H1 (cell line): ENCODE measurements around the gene CCDC40. TPM values are rescaled to one million over a fixed set of nuclear protein-coding genes. Genes with fewer than 3 reads are reported as not detected.

Source experiments
- ASH2L ChIP-seq: fragments of 200-600, 300-600 bp; sonication (generic); IDR thresholded peaks from one replicate; pipeline ENCODE4 v1.7.1; 2017; ENCODE audit warnings: low read length
- CHD1 ChIP-seq: IDR thresholded peaks from 2 replicates; pipeline ENCODE4 v1.6.1; 2012; ENCODE audit warnings: low read depth, low read length, improper control_type of control experiment
- CREB1 ChIP-seq: IDR thresholded peaks from 2 replicates; pipeline ENCODE4 v1.6.1; 2012; ENCODE audit warnings: inconsistent platforms
- GABPA ChIP-seq: IDR thresholded peaks from 2 replicates; pipeline ENCODE4 v1.6.1; 2011; ENCODE audit warnings: mild to moderate bottlenecking, low read length, moderate library complexity, borderline replicate concordance; ENCODE audit not compliant: insufficient read depth
- HDAC2 ChIP-seq, 2 experiments: fragments of 300-600 bp in 1 of 2; sonication (generic) in 1 of 2; IDR thresholded peaks; 2 replicates each; pipeline ENCODE4 v1.6.1; 2011 to 2012; ENCODE audit warnings: low read depth in 2 of 2, low read length in 2 of 2, mild to moderate bottlenecking in 2 of 2, moderate library complexity in 2 of 2, borderline replicate concordance in 1 of 2, inconsistent platforms in 1 of 2
- JUN ChIP-seq: IDR thresholded peaks from 2 replicates; pipeline ENCODE4 v1.6.1; 2011; ENCODE audit warnings: low read depth, mild to moderate bottlenecking, improper control_type of control experiment, low read length
- MAFK ChIP-seq: IDR thresholded peaks from 2 replicates; pipeline ENCODE4 v1.6.1; 2012; ENCODE audit warnings: low read depth, mild to moderate bottlenecking, improper control_type of control experiment, low read length
- NRF1 ChIP-seq: IDR thresholded peaks from 2 replicates; pipeline ENCODE4 v1.6.1; 2011; ENCODE audit warnings: mild to moderate bottlenecking, low read depth, low read length, improper control_type of control experiment
- POLR2AphosphoS5 ChIP-seq: IDR thresholded peaks from 2 replicates; pipeline ENCODE4 v1.6.1; 2011; ENCODE audit warnings: low read depth, low read length
- RNF2 ChIP-seq: fragments of 200-900, 300-1000 bp; sonication (generic); IDR thresholded peaks from 2 replicates; pipeline ENCODE4 v1.7.1; 2016; ENCODE audit warnings: borderline replicate concordance, low read depth, mild to moderate bottlenecking, antibody characterized with exemption, low read length; ENCODE audit not compliant: poor library complexity, severe bottlenecking; ENCODE audit errors: missing control alignments
- RXRA ChIP-seq: IDR thresholded peaks from 2 replicates; pipeline ENCODE4 v1.6.1; 2011; ENCODE audit warnings: low read depth, mild to moderate bottlenecking, low read length, moderate library complexity; ENCODE audit not compliant: insufficient read depth
- SAP30 ChIP-seq: fragments of 300-600 bp; sonication (generic); IDR thresholded peaks from 2 replicates; pipeline ENCODE4 v1.7.1; 2012; ENCODE audit warnings: low read length, moderate library complexity, mild to moderate bottlenecking, inconsistent platforms; ENCODE audit not compliant: insufficient read depth, insufficient replicate concordance
- SIRT6 ChIP-seq: IDR thresholded peaks from one replicate; pipeline ENCODE4 v1.7.1; 2012; ENCODE audit warnings: low read length, inconsistent platforms
- SIX5 ChIP-seq: IDR thresholded peaks from 2 replicates; pipeline ENCODE4 v1.6.1; 2011; ENCODE audit warnings: mild to moderate bottlenecking, low read depth, low read length
- SP2 ChIP-seq: IDR thresholded peaks from 2 replicates; pipeline ENCODE4 v1.6.1; 2012; ENCODE audit warnings: mild to moderate bottlenecking, low read length, inconsistent platforms
- SP4 ChIP-seq: IDR thresholded peaks from 2 replicates; pipeline ENCODE4 v1.6.1; 2012; ENCODE audit warnings: low read length, inconsistent platforms
- TAF1 ChIP-seq: IDR thresholded peaks from 2 replicates; pipeline ENCODE4 v1.6.1; 2011; ENCODE audit warnings: mild to moderate bottlenecking, low read depth, low read length
- TBP ChIP-seq: IDR thresholded peaks from 2 replicates; pipeline ENCODE4 v1.6.1; 2011; ENCODE audit warnings: low read depth, low read length, improper control_type of control experiment
- TEAD4 ChIP-seq: IDR thresholded peaks from 2 replicates; pipeline ENCODE4 v1.6.1; 2012; ENCODE audit warnings: low read depth, low read length, inconsistent platforms, mixed read lengths
- YY1 ChIP-seq: IDR thresholded peaks from 2 replicates; pipeline ENCODE4 v1.6.1; 2011; ENCODE audit warnings: low read depth, mild to moderate bottlenecking, low read length
- polyA plus RNA-seq, 7 experiments: library from polyadenylated mRNA; depleted of rRNA in 3 of 7; stranded (reverse) in 5 of 7; unstranded in 2 of 7; fragments of >200 nt in 5 of 7; fragments of 200-250 nt in 2 of 7; gene quantifications; 1 replicate in 5 of 7; 2 replicates in 1 of 7; 4 replicates in 1 of 7; pipeline versions ENCODE4 v1.2.1 to v1.2.3, GENCODE V29; 2011 to 2013; ENCODE audit warnings: missing spikeins in 2 of 7, mixed read lengths in 2 of 7
- total RNA-seq: library from RNA; stranded (reverse); fragmentation: NEBNext Ultra II Directional; extraction: Animal tissue kit (Norgen Biotek cat#: 25700); gene quantifications from 2 replicates; pipeline ENCODE4 v1.2.1, GENCODE V29; 2021
- TF ChIP-seq, protein P1 (sequence below): IDR thresholded peaks from 2 replicates; pipeline ENCODE4 v1.6.1; 2012; ENCODE audit warnings: low read length, inconsistent platforms
- TF ChIP-seq, protein P2 (sequence below): IDR thresholded peaks from 2 replicates; pipeline ENCODE4 v1.6.1; 2011; ENCODE audit warnings: low read length, improper control_type of control experiment

Gene CCDC40
- total and polyA plus RNA-seq, 2 of the 8 experiments (the other 6 are each of a cell fraction or from before 2014, with no cell fraction given), result 4.1 to 11.5 TPM

DNA sequence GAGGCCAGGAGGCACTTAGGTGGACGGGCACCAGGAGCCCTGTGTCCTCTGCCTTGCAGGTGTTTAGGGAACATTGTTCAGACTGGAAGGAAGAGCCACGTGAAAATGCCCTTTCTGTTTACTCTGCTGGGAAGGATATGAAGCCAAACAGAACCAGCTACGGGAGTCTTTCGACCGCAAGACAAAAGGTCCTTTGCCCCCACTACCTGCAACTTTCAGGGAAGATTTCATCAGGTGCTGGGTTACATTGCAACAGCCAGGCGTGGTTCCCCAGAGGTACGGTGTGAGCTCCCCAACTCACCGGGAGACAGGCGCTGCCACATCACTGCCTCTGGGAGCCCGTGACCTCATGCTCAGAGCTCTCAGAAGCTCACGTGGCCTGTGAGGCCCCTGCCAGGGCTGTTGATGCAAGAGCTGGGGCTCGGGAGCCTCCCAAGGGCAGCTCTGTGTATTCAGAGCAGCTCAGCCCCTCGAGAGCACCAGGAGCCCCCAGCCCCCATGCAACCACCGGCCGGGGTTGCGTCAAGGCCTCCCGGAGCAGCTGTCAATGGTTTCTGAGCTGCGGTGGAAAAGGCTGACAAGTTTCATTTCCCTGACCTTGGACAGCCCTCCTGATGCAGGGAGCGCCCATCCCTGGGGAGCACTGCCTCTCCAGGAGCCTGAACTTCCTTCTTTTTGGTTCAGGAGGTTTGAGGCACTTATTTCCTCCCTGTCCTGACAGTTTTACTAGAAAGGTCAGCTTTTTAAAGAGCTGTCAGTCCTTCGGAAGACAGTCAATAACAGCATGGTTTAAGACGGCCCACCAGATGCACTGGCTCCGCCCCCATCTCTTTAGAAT is 42.8 kb upstream of the CCDC40 start (continued):
- TF ChIP-seq TAF1 (0 out of 2 replicates have a peak, but pooled peaks have one; percentile 22), HDAC2 (IDR thresholded peaks at IDR 0.05; ENCODE audit: borderline replicate concordance in 1 of 2, low read depth in 2 of 2, low read length in 2 of 2) (no peak), SAP30 (peak; percentile 53), ASH2L (no peak), RXRA (no peak), SP2 (no peak), TEAD4 (no peak), JUN (no peak), NRF1 (no peak), RNF2 (no peak), POLR2AphosphoS5 (no peak), CHD1 (no peak), SIRT6 (no peak), MAFK (no peak), TBP (0 out of 2 replicates have a peak, but pooled peaks have one; percentile 16), CREB1 (no peak), SIX5 (no peak), SP4 (no peak), GABPA (no peak), YY1 (no peak)
- TF ChIP-seq, protein P1, sequence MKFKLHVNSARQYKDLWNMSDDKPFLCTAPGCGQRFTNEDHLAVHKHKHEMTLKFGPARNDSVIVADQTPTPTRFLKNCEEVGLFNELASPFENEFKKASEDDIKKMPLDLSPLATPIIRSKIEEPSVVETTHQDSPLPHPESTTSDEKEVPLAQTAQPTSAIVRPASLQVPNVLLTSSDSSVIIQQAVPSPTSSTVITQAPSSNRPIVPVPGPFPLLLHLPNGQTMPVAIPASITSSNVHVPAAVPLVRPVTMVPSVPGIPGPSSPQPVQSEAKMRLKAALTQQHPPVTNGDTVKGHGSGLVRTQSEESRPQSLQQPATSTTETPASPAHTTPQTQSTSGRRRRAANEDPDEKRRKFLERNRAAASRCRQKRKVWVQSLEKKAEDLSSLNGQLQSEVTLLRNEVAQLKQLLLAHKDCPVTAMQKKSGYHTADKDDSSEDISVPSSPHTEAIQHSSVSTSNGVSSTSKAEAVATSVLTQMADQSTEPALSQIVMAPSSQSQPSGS, result no peak
- TF ChIP-seq, protein P2, sequence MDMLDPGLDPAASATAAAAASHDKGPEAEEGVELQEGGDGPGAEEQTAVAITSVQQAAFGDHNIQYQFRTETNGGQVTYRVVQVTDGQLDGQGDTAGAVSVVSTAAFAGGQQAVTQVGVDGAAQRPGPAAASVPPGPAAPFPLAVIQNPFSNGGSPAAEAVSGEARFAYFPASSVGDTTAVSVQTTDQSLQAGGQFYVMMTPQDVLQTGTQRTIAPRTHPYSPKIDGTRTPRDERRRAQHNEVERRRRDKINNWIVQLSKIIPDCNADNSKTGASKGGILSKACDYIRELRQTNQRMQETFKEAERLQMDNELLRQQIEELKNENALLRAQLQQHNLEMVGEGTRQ, result peak; percentile 57
